H1 (cell line): ENCODE results near the gene SLC35F1. TPM values are rescaled to one million over a fixed set of nuclear protein-coding genes. Genes with fewer than 3 reads are reported as not detected.

ENCODE experiments used
- CTCF ChIP-seq, 3 experiments: IDR thresholded peaks; 1 replicate in 2 of 3; 2 replicates in 1 of 3; pipeline versions ENCODE4 v1.5.1 to v1.6.1; 2011; ENCODE audit warnings: low read length in 3 of 3, mild to moderate bottlenecking in 3 of 3, inconsistent platforms in 2 of 3, low read depth in 1 of 3, moderate library complexity in 1 of 3; ENCODE audit not compliant: insufficient read depth in 1 of 3; ENCODE audit errors: control extremely low read depth in 1 of 3
- GTF2F1 ChIP-seq: IDR thresholded peaks from 2 replicates; pipeline ENCODE4 v1.6.1; 2012; ENCODE audit warnings: low read depth, low read length, improper control_type of control experiment, borderline replicate concordance
- SIRT6 ChIP-seq: IDR thresholded peaks from one replicate; pipeline ENCODE4 v1.7.1; 2012; ENCODE audit warnings: low read length, inconsistent platforms
- polyA plus RNA-seq, 7 experiments: library from polyadenylated mRNA; depleted of rRNA in 3 of 7; stranded (reverse) in 5 of 7; unstranded in 2 of 7; fragments of >200 nt in 5 of 7; fragments of 200-250 nt in 2 of 7; gene quantifications; 1 replicate in 5 of 7; 2 replicates in 1 of 7; 4 replicates in 1 of 7; pipeline versions ENCODE4 v1.2.1 to v1.2.3, GENCODE V29; 2011 to 2013; ENCODE audit warnings: missing spikeins in 2 of 7, mixed read lengths in 2 of 7
- total RNA-seq: library from RNA; stranded (reverse); fragmentation: NEBNext Ultra II Directional; extraction: Animal tissue kit (Norgen Biotek cat#: 25700); gene quantifications from 2 replicates; pipeline ENCODE4 v1.2.1, GENCODE V29; 2021

Gene SLC35F1
- total and polyA plus RNA-seq, 2 of the 8 experiments (the other 6 are each of a cell fraction or from before 2014, with no cell fraction given) = 7.0 to 10.0 TPM

- TF ChIP-seq SIRT6 (no peak), CTCF (IDR thresholded peaks at IDR 0.05; ENCODE audit: control extremely low read depth in 1 of 3, insufficient read depth in 1 of 3, low read depth in 1 of 3, low read length in 3 of 3) (no peak), GTF2F1 (no peak)
These were observed 362.6 kb downstream of the SLC35F1 start (continued) for GRCh38 chr6:118269659-118270058.
